NCI-H510A treated with DMSO at 0.1 percent for 48 hours (cell line): Measurements from ENCODE around the gene ERCC6L2.

Source experiments
- DNase-seq: peaks from one replicate; lab custom pipeline; 2025; lab: John Stamatoyannopoulos, UW

The ERCC6L2 gene, protein sequence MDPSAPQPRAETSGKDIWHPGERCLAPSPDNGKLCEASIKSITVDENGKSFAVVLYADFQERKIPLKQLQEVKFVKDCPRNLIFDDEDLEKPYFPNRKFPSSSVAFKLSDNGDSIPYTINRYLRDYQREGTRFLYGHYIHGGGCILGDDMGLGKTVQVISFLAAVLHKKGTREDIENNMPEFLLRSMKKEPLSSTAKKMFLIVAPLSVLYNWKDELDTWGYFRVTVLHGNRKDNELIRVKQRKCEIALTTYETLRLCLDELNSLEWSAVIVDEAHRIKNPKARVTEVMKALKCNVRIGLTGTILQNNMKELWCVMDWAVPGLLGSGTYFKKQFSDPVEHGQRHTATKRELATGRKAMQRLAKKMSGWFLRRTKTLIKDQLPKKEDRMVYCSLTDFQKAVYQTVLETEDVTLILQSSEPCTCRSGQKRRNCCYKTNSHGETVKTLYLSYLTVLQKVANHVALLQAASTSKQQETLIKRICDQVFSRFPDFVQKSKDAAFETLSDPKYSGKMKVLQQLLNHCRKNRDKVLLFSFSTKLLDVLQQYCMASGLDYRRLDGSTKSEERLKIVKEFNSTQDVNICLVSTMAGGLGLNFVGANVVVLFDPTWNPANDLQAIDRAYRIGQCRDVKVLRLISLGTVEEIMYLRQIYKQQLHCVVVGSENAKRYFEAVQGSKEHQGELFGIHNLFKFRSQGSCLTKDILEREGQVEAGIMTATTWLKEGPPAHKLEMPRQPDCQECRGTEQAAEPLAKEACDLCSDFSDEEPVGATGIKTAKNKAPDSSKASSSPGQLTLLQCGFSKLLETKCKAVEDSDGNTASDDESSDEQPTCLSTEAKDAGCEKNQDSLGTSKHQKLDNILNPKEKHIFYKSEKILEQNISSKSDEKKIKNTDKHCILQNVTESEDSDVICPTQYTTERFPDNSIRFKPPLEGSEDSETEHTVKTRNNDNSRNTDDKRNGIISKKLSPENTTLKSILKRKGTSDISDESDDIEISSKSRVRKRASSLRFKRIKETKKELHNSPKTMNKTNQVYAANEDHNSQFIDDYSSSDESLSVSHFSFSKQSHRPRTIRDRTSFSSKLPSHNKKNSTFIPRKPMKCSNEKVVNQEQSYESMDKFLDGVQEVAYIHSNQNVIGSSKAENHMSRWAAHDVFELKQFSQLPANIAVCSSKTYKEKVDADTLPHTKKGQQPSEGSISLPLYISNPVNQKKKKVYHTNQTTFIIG (N-terminal part only)

DNA sequence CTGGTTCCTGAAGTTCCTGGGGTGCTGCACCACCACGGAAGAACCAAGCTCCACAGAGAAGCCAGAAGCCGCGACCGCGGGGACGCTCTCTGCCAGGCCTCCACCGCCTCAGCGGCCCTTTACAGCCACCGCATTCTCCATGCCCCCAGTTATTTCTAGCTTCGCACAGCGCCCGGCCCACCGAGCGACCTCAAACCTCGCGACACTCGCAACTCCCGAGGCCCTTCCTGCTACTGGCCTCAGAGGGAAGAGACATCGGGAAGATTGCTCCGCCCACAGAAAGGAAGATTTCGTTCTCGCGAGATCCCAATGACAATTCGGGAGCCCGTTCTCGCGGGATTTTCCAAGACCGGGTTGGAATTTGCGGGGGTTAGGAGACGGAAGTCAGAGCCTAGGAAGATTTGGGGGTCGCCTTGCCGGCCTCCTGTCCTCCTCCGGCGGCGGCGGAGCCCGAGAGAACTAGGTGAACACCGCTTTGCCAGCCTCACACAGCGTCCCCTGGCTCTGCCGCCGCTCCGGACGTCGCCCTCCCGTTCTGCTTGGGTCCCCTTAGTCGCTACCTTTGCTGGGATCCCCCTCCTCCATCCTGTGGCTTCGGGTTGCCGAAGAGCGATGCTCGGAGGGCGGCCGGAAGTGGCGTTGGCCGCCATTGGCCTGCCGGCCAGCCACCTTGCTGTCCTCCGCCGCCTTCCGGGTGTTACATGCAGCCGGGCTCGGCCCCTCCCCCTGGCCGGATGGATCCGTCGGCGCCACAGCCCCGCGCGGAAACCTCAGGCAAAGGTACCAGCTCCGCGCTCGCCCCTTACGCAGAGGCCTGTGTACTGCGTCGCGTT is at the start of gene ERCC6L2:
TSS of gene ERCC6L2 (plus strand) at position 387 of the 833 bp plus-strand sequence. CDS start at position 735, 348 bp downstream.
- DNase-seq, result peak; percentile 95

DNA sequence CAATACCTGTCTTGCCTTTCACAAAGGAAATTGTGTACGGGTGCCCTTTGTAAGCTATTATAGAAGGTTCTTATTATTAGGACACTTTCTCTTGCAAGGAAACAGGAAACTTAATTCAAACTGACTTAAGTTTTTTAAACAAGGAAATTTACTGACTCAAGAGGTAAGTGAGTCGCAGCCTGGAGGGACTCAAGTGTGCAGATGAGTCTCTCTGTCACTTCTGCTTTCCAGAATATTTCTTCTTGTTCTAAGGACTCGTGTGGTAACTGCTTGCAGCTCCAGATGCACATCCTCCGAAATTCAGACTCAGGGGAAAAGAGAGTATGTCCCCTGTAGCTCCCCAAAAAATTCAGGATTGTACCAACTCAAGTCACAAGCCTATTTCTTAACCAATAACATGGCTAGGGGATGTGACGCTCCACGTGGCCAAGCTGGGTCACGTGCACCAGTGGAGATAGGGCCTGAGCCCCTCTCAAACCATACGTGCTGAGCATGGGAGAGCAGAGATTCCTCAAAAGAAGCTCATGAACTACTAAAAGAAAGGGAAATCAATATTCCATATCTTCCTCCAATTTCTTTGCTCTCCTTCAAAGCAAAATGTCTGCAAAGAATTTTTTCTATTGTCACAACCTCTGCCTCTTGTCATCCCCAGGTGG is 49.2 kb upstream of the ERCC6L2 start:
- no peak for DNase-seq

DNA sequence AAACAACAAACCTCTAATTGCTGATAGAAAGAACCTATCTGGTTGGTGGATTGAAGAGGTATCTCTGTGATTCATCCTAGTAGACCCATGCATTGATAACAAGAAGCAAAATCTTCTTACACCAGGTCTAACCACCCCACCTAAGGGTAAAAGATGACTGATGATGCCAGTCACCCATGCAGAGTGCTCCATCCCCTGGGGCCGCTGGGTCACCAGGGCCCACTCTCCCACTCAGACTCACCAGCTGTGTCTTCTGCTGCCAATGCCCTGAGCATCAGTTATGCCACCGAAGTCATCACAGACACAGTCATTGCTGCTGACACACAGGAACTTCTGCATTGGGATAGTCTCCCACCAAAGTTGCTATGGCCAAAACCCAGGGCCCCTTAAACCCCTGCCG is 44.7 kb upstream of the ERCC6L2 start:
- DNase-seq, result no peak

DNA sequence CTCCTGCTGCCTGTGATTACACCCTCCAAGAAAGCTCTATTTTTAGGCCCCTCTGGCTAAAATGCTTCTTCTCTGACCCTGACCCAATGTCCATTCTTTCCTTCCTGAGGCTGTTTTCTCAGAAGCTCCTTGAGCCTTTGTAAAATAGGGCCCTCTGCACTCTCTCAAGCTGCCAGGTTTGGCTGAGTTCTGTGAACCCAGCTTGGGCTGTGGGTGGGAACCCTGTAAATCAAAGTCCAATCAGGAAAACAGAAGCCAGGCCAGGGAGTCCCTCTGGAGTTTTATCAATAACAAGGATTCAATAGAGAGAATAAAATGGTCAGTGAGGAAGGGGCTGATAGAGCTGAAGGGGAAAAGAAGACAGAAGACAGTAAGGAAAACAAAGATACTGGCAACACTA is 43.7 kb upstream of the ERCC6L2 start:
- no peak for DNase-seq

DNA sequence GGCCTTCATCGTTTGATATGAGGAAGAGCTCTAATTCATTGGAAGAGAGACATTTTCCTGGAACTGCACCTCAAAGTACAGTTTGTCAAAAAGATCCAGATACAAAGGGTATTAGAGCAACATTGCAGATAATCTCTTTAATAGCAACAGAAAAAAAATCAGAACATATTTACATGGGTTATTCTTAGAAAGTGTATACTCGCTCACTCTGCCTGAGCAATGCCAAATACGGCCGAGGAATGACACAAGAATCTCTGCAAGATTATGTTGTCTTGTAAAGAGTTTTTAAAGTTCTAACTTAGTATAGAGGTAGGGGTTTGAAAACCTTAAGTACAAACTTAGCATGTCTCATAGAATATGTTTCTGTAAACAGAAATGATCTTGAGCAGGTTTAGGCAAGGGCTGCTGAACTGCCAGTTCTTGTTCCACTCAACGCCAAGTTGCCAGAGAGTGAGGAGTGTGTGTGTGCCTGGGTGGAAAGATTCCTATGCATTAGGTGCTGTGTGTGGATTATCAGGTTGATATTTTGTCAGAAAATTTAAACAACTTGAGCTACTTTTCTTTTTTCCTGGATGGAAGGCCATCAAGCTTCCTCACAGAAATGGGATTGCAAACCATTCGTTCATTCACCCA is 41.8 kb upstream of the ERCC6L2 start:
- no peak for DNase-seq

DNA sequence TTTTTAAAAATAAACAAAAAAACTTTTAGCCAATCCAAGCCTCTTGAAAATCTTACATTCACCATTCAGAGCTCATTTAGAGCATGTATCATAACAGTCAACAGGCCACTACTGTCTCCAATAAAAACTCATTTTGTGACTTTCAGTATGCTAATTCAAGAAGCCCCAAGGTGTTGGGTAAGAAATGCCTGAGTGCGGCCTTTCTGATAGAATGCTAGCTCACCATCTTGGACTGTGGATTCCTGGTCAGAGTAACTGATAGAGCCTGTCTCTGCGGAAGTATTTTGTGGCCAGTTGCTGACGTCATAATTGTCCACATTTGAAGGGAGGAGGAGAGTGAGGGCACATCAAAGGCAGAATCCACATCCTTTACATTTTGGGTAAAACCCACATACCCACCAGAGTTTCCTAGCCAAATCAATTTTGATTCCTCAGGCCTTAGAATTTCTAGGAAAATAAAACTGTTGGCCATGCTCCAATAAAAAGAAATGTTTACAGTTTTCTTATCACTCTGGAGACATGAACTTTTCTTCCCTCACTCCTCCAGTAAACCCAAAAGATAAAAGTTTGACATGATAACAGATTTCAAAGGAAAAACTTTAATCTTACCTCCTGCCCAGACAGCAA is 41.1 kb upstream of the ERCC6L2 start:
- no peak for DNase-seq

DNA sequence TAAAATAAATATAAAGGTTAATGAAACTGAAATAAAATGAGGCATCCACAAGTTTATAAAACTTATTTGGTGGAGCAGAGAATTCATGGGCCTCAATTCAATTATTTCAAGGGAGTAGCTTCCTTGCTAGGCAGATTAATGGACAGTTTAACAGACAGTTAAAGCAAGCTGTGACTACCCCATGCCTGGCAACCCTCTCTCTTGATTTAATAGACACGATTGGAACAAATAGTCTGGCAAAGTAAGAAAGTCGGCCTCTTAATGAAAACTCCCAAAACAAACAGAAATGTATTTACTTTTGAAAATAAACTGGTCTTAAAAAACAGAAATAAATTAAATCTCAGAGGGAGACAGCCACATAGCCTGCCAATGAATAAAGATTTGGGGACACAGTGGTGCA is 40.1 kb upstream of the ERCC6L2 start:
- DNase-seq, result no peak

DNA sequence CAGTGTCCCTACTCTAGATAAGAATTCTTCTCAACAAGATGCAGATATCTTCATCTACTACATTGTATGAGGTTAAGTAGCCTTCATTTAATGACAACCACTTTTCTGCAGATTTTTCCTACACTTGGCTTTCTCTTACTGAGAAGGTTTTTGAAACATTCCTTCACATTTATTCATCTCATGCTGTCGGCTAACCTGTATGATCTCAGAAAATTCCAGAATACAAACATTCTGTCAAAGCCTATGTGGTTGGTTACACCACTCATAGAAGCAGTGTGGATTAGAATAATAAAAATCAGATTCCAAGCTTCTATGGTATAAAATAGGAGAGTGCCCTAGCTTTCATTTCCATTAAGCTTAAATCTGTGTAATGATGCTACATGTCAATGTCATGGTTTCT is 39.4 kb upstream of the ERCC6L2 start:
- DNase-seq, result no peak

DNA sequence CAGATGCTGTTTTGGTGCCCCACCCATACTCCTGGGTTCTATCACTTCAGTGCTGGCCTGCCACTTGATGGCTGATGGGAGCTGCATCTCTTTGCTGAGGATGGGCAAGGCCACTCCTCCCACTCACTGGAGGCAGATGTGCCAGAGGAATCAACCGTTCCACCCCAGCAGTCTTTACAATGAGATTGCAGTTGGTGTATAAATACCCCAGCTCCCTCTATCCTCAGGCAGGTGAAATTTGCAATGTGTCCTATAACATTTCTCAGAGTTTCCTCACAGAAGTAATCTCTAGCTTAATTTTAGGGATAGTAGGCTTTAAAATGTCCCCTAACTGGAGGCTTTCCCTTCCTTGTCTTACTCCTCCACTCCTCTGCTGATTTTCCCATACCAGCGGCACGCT is 36.5 kb upstream of the ERCC6L2 start:
- DNase-seq, result no peak

DNA sequence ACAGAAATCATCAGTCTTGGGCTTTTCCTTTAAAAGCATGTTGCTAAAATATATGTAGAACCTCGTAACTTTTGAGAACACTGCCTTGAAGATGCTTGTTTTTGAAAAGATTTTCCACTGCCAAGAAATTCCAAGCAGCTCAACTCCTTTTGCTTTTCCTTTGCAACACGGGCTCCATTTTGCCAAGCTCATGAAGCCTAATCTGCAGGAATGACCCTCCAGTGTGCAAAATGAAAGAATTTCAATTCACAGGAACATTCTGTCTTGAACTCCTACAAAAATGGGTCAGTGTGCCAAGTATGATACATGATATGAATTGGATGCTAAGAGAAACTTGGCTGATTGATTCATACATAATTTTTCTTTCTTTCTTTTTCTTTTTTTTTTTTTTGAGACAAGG is 35.4 kb upstream of the ERCC6L2 start:
- no peak for DNase-seq

DNA sequence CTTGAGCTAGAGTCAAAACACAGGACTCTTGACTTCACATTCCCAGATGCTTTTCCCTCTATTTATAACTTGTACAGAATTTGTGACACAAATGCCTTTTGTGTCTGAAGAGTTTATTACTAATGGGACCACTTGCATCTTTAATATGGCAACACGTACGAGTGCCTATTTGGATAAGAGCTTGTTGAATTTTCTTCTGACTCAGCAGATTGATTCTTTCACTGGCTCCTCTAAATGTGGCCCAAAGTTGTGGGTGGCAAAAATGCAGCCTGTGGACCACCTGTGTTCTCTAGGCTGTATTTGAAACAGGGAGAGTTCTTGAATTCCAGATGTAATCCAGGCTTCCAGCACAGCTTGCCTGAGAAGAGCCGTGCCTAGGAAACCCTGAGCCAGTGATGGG is 34.1 kb upstream of the ERCC6L2 start:
- DNase-seq, result no peak

DNA sequence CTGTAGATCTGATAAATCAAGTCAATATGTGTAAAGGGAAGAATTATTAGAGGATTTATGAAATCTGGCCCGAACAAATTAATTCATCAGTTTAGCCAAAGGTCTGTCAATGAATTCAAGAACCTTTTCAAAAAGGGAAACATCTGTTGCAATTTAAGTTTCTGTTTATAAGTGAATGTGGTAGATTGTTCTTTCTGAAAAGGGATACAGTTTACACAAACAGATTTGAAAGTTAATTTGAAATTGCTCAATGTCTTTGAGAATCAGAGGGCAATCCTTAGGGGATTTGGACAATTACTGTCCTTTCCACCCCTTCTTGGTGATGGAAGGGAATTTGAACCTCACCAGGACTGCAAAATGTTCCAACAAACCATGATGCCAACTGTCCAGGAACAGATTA is 29.7 kb upstream of the ERCC6L2 start:
- no peak for DNase-seq

DNA sequence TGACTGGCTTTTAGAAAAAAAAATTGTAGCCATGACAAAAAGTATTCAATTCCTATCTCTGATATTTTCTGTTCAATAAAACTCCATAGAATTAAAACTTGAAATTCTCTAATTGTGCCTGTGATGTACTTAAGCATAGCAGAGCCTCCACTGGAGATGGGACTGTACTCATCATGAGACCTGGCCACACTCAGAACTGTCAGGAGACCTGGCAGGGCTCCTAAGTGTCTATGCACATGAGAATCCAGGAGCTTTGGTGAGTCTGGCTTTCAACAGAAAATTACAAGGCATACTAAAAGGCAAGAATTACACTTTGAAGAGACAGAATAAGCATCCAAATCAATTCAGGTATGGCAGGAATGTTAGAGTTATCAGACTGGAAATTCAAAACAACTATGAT is 26.7 kb upstream of the ERCC6L2 start:
- DNase-seq, result no peak

DNA sequence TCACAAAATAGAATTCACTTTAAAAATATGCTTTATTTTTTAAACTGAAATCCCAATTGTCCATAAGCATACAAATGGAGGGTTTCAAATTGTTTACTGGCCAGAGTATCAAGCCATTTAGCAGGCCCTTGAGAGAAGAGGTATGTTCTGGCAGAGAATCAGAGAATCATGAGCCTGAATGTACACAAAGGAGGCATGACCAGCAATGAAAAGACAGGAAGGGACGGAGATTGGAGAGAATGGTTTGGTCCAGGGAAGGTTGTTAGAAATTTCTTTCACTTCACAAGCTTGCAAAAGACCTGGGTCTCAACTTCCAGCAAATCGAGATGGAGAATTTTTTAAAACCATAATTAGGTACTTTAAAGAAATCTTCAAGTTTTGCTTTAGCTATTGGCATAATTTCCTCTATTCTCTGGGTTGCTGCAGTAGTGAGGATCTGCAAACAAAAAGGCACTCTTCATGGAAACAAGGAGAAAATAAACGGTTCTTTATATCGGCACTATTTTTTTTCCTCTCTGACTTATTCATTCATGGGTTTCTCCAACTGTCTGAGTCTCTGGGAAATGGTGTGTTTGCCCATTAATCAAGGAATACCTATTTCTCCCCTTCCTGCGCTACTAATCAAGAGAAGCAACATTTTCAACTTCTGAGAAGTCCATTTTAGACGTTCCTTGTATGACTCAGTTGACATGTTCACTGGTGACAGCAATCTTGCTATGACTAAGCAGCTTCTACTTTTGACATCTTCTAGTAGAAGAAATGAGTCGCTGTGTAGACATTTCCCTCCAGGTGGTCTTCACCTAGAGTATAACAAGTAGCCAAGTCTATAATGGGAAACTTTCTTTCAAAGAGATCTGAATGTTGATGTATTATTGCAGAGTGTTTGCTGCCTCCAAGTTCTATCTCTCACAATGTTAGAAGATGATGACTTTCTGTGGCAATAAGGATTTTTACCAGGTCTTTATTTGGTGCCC is 23.1 kb upstream of the ERCC6L2 start:
- peak; percentile 47 for DNase-seq

DNA sequence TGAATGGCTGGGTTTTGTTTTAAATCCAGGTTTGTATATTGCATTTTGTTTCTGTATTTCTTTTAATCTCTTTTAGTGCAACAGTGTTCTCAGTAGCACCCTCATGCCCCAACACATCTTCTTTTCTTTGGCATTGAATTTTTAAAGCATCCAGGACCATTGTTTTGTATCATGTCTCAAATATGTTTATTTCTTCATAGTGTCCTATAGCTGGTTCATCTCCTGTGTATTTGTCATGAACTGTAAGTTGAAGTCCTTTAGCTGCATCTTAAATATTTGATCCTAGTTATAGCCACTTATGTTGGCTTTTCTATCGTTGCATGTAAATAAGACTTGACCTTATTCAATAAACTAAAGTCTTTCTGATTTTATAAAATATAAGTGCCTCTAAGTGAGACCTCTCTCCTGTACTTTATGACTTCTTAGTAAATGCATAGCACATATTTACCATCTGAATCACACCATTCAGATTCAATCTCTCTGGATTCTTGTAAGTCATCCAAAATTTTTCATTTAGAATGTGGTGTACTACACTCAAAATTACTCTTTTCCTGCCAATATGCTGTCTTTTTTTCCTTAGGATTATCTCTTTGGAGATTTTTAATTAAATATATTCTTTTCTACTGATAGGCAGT is 21.0 kb upstream of the ERCC6L2 start:
- DNase-seq, result no peak

DNA sequence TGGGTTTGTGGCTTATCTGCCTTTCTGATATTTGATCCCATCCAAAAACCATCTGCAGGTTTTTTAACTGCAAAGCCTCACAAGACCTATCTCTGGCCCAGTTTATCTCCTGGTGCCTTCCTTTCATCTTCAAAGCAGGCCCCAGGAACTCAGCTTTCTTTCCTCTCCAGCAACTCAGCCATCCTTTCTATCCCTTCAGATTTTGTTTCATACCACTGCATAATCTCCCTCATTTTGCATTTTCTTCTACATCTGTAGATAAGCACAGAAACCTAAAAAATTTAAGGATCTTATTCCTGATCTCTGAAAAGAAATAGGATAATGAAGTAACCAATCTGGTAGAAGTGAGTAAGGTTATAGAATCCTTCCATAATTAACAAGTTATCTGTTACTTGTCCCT is 19.5 kb upstream of the ERCC6L2 start:
- DNase-seq, result no peak

DNA sequence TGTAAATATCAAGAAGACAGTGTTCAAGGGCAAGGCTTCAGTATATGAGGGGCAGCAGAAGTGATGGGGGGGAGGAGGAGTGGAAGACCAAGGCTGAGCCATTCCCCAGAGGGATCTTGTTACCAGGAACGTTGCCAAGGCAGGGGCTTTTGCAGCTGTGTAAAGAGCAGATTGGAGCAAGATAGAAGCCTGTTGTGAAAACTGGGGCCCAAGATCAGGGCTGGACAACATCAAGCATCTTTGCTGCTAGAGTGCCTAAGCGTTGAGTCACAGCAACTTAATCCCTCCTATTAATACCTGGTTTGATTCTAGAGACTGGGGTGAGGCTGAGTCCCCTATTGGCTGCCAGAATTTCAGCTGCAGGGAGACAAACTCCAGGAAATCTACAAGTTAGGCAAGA is 18.4 kb upstream of the ERCC6L2 start:
- no peak for DNase-seq

DNA sequence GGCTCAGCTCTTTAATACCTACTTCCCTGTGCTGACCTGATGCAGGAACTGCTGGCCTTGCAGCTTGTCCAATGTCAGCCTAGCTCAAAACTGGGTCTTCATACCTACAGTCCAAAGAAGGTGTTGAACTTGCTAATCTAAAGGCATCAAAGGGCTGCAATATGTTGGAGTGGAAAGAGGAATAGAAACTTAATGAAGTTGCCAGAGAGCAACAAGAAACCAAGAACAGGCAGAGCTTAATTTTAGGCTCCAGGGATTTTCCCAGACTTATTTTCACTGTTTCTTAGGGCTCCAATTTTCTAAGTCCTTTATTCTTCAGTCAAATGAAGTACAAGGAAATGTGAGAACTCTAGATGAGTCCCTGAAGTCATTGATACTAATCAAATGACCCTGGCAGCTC is 17.6 kb upstream of the ERCC6L2 start:
- DNase-seq, result no peak
